PC-9 (cell line): Measurements from ENCODE around the gene ENO1. TPM values are rescaled to one million over a fixed set of nuclear protein-coding genes. Genes with fewer than 3 reads are reported as not detected.

Source experiments
- BruUV-seq: library from RNA; stranded (reverse); fragments of 400-500 nt; replicated peaks from 2 replicates; lab custom pipeline; 2021; lab: Mats Ljungman, UMichigan
- CTCF ChIA-PET: fragments of 300-600 bp; sonication (Branson Sonifier 250); formaldehyde crosslinking; loops from one replicate; lab custom pipeline; 2022; ENCODE audit warnings: antibody characterized with exemption; lab: Charles Lee
- POLR2A ChIA-PET: fragments of 300-600 bp; sonication (Branson Sonifier 250); formaldehyde crosslinking; loops from one replicate; lab custom pipeline; 2022; ENCODE audit warnings: antibody characterized with exemption; ENCODE audit not compliant: unreplicated experiment; lab: Charles Lee
- DNase-seq, 2 experiments: peaks; one replicate each; pipeline versions ENCODE4 v3.0.0 to v3.0.0-alpha.2; 2015 to 2022; ENCODE audit warnings: mixed read lengths in 1 of 2
- H2AFZ ChIP-seq: fragments of 200-600 bp; sonication (generic); 2 replicates; pipeline ENCODE4 v1.8.1; 2017; ENCODE audit warnings: antibody characterized with exemption
- H3F3A ChIP-seq: fragments of 200-600 bp; sonication (generic); 2 replicates; pipeline ENCODE4 v1.8.1; 2017; ENCODE audit warnings: antibody characterized with exemption, mild to moderate bottlenecking, low read depth; ENCODE audit not compliant: insufficient read depth
- H3K27ac ChIP-seq: fragments of 200-600 bp; sonication (generic); 2 replicates; pipeline ENCODE4 v1.6.1; 2016; ENCODE audit warnings: mixed run types
- H3K27me3 ChIP-seq: fragments of 200-600 bp; sonication (generic); 2 replicates; pipeline ENCODE4 v1.6.1; 2016; ENCODE audit warnings: low read depth, mixed run types; ENCODE audit not compliant: insufficient read depth
- H3K36me3 ChIP-seq: fragments of 200-600 bp; sonication (generic); 2 replicates; pipeline ENCODE4 v1.6.1; 2016; ENCODE audit warnings: low read depth, mixed run types
- H3K4me1 ChIP-seq: fragments of 200-600 bp; sonication (generic); replicated peaks from 2 replicates; pipeline ENCODE4 v1.6.1; 2016; ENCODE audit warnings: mixed run types; ENCODE audit not compliant: insufficient read depth
- H3K4me2 ChIP-seq: fragments of 200-600 bp; sonication (generic); 2 replicates; pipeline ENCODE4 v1.6.1; 2017; ENCODE audit warnings: mixed run types
- H3K4me3 ChIP-seq: fragments of 200-600 bp; sonication (generic); 2 replicates; pipeline ENCODE4 v1.6.1; 2016; ENCODE audit warnings: mixed run types
- H3K79me2 ChIP-seq: fragments of 200-600 bp; sonication (generic); 2 replicates; pipeline ENCODE4 v1.6.1; 2017; ENCODE audit warnings: low read depth, mixed run types
- H3K9me2 ChIP-seq: fragments of 200-600 bp; sonication (generic); 2 replicates; pipeline ENCODE4 v1.8.1; 2017; ENCODE audit warnings: mild to moderate bottlenecking; ENCODE audit not compliant: insufficient read depth
- H3K9me3 ChIP-seq: fragments of 200-600 bp; sonication (generic); 2 replicates; pipeline ENCODE4 v1.8.1; 2016; ENCODE audit warnings: low read depth; ENCODE audit not compliant: insufficient read depth
- H4K20me1 ChIP-seq: fragments of 200-600 bp; sonication (generic); 2 replicates; pipeline ENCODE4 v1.8.1; 2017; ENCODE audit not compliant: insufficient read depth
- EZH2 ChIP-seq: fragments of 200-600 bp; sonication (generic); IDR thresholded peaks from 2 replicates; pipeline ENCODE4 v1.8.0; 2017; ENCODE audit warnings: antibody characterized with exemption, low read depth
- intact Hi-C: fragments of 100-400 bp; cut with micrococcal nuclease; formaldehyde crosslinking; loops from one replicate; pipeline ENCODE4 v1.10.0; 2022; ENCODE audit not compliant: unreplicated experiment
- total RNA-seq: library from RNA; stranded (reverse); gene quantifications from 2 replicates; pipeline ENCODE4 v1.2.3, GENCODE V29; 2021
- TF ChIP-seq, protein P1 (sequence below): fragments of 200-600 bp; sonication (generic); conservative IDR thresholded peaks from 2 replicates; pipeline ENCODE4 v1.6.1; 2017; ENCODE audit warnings: mixed run types, antibody characterized with exemption, mild to moderate bottlenecking, moderate library complexity

Gene ENO1
- total RNA-seq, 1 experiment from 2014 or later: 1,902 TPM

DNA sequence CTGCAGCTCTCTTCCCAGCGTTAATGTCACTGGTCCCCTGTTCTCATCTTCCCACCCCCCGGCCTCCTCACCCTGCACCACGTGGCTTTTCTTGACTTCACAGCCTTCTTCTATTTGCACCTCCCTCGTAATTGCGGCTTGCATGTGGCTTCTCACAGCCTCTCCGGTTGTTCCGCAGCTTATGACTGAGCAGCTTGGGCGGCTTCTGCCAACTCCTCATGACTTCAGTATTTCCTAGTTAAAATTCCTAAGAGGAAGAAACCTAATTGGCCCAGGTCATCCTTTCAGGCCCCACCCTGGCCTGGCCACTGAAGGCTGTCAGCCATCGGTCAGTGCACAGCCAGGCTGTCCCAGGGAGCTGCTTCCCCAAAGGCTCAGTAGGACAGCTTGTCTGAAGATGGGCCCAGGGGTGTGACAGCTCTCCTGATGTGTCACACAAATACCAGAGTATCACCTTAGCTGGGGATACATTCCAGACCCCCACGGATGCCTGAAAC lies 52.5 kb downstream of the ENO1 start:
- no peak overlapping the region for H3K27ac ChIP-seq

DNA sequence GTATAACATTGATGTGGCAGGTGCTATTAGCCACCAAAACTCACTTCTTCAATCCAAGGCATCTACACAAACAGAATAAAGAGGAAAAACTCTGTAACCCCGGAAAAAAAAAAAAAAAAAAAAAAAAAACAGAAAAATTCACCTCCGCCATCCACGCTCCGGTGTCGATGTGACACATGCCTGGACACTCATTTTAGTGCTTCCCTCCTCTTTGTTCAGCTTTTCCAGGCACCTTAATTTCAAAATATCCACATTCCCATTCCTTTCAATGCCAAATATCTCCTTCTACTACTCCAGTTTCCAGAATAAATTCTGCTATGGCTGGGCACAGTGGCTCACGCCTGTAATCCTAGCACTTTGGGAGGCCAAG lies 55.2 kb downstream of the ENO1 start:
- H3K4me3 ChIP-seq: no peak overlapping the region
- no peaks in the 10 kb centered on the region for H3K36me3 ChIP-seq
- peaks cover 27% of the 10 kb centered on the region for H3F3A ChIP-seq
- no peak for DNase-seq
- no peaks in the 10 kb centered on the region for H4K20me1 ChIP-seq
- POLR2A ChIA-PET: no interaction called here
- BruUV-seq: no TSS peak
- no peaks in the 10 kb centered on the region for H3K9me3 ChIP-seq
- H3K27ac ChIP-seq: no peak overlapping the region
- no peaks in the 10 kb centered on the region for H3K9me2 ChIP-seq
- CTCF ChIA-PET: no interaction called here
- no peak overlapping the region for H2AFZ ChIP-seq
- no peak overlapping the region for H3K4me2 ChIP-seq
- no peaks in the 10 kb centered on the region for H3K27me3 ChIP-seq
- no peaks in the 10 kb centered on the region for H3K79me2 ChIP-seq
- TF ChIP-seq, protein P1, sequence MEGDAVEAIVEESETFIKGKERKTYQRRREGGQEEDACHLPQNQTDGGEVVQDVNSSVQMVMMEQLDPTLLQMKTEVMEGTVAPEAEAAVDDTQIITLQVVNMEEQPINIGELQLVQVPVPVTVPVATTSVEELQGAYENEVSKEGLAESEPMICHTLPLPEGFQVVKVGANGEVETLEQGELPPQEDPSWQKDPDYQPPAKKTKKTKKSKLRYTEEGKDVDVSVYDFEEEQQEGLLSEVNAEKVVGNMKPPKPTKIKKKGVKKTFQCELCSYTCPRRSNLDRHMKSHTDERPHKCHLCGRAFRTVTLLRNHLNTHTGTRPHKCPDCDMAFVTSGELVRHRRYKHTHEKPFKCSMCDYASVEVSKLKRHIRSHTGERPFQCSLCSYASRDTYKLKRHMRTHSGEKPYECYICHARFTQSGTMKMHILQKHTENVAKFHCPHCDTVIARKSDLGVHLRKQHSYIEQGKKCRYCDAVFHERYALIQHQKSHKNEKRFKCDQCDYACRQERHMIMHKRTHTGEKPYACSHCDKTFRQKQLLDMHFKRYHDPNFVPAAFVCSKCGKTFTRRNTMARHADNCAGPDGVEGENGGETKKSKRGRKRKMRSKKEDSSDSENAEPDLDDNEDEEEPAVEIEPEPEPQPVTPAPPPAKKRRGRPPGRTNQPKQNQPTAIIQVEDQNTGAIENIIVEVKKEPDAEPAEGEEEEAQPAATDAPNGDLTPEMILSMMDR: no peak
- TF ChIP-seq EZH2: no peak
- intact Hi-C loops: no loop called here
- peaks cover 21% of the 10 kb centered on the region for H3K4me1 ChIP-seq

More for the DNA sequence above, 52.5 kb downstream of the ENO1 start:
- ChIA-PET CTCF (interaction anchor here (0.5 kb wide), 1 partner anchor 54 kb away, joined by 6 read pairs; no protein-coding TSS in a partner anchor), POLR2A (no interaction called here)
- intact Hi-C loops: no loop called here
- Histone ChIP-seq H2AFZ (no peak overlapping the region), H3K27me3 (no peaks in the 10 kb centered on the region), H3K4me1 (peaks cover 14% of the 10 kb centered on the region), H3F3A (peaks cover 15% of the 10 kb centered on the region), H4K20me1 (no peaks in the 10 kb centered on the region), H3K36me3 (no peaks in the 10 kb centered on the region), H3K9me2 (no peaks in the 10 kb centered on the region), H3K4me3 (no peak overlapping the region), H3K79me2 (no peaks in the 10 kb centered on the region), H3K9me3 (no peaks in the 10 kb centered on the region), H3K4me2 (no peak overlapping the region)
- no peak for DNase-seq
- BruUV-seq: no TSS peak
- TF ChIP-seq, protein P1: no peak
- no peak for TF ChIP-seq EZH2

DNA sequence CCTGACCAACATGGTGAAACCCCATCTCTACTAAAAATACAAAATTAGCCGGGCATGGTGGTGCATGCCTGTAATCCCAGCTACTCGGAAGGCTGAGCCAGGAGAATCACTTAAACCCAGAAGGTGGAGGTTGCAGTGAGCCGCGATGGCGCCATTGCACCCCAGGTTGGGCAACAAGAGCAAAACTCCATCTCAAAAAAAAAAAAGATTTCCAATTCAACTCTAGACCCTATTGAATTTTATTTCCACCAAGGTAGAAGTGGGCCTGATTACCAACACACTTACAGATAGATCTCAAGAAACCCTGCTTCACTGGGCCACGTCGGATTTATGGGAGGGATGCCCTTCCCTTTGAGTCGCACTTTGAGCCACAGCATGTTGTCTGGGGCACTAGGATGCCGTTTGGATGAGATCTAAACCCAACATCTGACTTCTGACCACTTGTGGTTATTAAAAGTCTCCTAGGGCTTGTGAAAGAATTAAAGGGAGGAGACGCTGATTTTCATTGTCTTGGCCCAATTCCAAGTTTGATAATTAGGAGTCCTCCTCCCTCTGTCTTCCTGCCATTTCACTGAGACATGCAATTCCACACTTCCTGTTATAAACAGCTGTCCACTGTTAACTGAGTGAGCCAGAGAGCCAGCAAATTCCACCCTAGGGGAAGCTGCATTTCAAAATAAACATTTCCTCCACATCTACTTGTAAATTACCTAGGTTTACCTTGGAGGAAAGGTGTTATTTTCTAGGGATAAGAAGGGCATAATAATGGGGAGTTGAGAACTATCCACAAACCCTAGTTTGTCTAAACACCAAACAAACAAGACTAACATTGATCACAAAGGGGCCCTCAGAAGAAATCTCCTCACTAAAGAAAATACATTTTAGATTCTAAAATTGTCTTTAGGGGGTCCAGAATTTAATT lies 55.9 kb downstream of the ENO1 start:
- TF ChIP-seq EZH2: no peak
- TF ChIP-seq, protein P1: no peak
- Histone ChIP-seq H3K27me3 (no peaks in the 10 kb centered on the region), H2AFZ (no peak overlapping the region), H3K36me3 (no peaks in the 10 kb centered on the region), H3K9me2 (no peaks in the 10 kb centered on the region), H3K79me2 (no peaks in the 10 kb centered on the region), H3K4me3 (no peak overlapping the region), H3K9me3 (no peaks in the 10 kb centered on the region), H4K20me1 (no peaks in the 10 kb centered on the region), H3K4me1 (peaks cover 24% of the 10 kb centered on the region), H3K4me2 (peak overlapping the region; percentile 39), H3F3A (peaks cover 31% of the 10 kb centered on the region), H3K27ac (0 out of 2 replicates have a peak overlapping the region, but pooled peaks have one; percentile 13)
- DNase-seq: peak; percentile 23 to 72
- no TSS peak for BruUV-seq
- intact Hi-C loops: no loop called here
- CTCF ChIA-PET: no interaction called here
- POLR2A ChIA-PET: no interaction called here
